Activated CD4-positive, alpha-beta T cell treated with anti-CD3 and anti-CD28 coated beads, Interleukin-2, amount 50 U/mL, for 16 hours (primary cell): ENCODE results near the gene PRKCA.

Experiments used
- DNase-seq: peaks from one replicate; pipeline ENCODE4 v3.0.0-alpha.2; 2020

The PRKCA gene

DNA sequence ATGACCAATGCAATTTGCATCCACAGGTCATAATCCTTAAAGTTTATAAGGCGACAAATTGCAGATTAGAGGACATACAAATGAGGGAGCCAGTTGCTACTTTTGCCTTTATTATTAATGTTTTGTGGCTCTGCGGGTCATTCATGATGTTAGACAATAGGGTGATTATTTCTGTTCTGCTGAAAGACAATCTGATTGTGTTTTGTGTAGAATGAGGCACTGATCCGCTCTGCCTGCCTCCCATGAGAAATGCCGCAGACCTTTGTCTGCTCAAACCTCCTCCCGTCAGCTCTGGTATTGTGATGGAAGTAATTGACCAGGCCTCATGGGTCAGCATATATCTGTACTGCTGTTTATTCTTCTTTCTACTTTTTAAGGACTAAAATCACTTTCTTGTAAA lies 224.9 kb downstream of the PRKCA start:
- no peak for DNase-seq

DNA sequence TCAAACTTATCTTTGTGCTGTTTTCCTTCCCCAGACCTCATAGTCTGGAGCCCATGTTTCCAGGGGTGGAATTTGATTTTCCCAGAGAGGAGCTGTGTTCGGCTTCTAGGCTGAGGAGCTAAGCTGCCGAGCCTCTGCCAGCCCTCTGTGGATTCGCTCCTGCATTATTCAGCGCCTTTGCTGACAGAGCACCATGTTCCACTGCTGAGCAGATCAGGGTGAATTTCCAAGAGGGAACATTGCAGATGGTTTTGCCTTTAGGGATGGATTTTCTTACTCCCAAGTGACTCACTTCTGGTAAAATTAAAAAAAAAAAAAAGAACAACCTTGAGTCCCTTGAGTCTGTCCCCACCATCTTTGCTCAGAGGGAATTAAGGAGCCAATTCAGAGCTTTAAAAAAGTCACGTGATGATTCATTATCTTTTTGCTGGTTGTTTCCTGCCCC lies 229.5 kb downstream of the PRKCA start:
- DNase-seq = no peak

DNA sequence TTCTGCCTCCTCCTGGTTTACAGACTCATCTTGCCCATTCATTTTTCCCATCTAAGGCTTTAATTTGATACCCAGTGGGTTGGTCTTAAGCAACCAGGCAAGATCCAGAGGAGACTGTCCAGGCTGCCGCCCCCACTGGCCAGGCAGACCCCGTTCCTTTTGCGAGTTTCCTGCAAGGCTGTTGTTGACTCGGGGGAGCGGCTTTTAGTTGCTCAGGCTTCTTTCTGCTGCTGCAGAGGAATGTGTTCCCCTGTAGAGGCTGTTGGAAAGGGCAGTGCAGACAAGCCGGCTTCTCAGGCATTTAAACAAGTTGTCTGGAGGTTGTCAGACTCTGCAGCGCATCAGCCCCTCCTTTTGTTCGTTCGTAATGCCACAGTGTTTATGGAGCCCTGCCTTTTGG lies 231.2 kb downstream of the PRKCA start:
- DNase-seq = no peak

DNA sequence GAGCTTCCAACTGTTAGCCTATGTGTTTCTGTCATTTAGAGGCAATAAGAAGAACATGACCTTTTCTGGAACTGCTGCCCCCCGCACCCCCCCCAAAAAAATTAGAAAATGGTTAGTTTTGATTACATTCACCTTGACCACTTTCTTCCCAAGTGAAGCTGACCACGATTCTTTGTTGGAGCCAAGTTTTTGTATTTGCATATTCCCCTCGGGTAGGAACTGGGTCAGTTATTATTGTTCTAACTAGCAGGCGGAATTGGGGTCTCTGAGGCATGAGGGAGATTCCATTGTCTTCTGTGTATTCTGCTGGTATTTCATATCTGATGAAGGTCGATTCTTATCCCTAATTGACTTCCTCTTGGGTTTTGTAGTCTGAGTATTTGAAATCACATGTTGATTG lies 231.6 kb downstream of the PRKCA start:
- DNase-seq = no peak

DNA sequence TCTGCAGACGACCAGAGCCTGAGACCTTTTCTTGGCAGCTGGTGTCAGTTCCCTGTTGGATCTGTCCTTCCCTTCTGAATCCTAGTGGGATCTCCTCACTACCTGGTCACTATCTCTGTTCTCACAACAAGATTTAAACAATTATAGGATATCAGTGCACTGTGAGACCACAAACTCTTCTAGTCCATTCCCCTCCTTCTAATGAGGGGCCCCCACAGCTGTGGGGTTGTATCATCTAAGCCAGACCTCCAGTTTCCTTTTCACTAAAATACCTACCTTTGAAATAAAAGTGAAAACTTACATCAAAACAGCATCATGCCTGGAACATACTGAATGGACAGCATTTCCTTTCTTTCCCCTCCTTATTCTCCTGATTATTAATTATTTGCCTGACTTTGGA lies 233.2 kb downstream of the PRKCA start:
- DNase-seq = no peak

DNA sequence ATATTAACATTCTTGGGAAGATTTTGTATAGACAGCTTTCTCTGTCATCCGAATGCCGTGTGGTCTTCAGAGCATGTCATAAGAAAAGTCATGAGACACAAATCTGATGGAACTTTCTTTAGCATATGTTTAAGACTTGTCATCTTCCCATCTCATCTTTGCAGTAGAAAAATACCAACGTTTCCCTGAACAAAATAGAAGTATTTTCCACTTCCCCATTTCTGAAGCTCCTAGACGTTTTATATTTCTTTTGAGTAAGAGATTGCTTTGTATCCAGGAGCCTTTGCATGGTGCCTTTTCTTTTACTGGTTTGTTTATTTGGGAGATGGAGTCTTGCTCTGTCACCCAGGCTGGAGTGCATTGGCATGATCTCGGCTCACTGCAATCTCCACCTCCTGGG lies 235.1 kb downstream of the PRKCA start:
- DNase-seq = no peak

DNA sequence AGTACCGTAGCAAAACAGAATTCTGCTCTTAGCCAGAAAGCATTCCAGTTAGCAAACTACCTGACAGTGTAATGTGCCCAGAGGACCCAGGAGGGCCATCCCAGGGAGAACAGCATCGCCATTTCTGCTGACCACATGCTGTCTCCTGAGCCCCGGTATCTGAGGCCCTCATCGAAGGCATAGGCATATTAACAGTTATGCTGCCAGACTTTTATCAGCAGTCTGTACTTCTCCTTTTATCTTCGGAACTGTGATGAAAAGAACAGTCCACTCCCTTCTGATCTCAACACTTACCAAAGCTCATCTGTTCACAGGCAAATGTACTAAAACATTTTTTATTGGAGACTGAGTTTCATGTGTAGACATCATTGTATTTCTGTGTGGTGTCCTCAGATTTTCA lies 236.4 kb downstream of the PRKCA start:
- DNase-seq = no peak

DNA sequence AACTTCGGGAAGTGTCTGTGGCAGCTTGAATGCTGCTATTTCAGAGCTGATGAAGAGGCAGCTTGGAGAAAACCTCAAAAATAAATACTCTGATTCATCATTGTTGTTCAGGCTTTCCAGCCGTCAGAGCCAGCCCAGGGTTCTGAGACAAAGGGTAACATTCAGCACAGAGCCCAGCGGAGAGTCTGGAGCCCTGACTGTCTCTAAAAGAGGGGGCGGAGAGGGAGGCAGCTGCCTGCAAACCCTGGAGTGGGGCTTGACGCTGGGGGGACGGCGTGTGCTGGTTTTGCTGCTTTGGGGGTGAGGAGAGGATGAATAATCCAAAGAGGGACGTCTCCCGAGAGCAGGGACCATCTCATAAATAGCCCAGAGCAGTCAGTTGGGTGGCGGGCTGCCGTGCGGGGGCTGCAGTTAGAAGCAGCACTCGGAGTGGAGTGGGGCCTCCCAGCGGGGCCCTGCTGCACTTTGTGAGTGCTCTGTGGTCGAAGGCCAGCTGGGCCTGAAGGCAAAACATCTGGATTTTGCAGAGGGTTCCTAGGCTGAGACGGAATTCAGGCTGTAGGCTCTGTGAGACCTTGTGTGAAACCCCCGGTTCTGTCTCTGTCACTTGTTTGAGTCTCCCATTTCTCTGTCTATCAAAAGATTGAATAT lies 237.8 kb downstream of the PRKCA start:
- DNase-seq = no peak

DNA sequence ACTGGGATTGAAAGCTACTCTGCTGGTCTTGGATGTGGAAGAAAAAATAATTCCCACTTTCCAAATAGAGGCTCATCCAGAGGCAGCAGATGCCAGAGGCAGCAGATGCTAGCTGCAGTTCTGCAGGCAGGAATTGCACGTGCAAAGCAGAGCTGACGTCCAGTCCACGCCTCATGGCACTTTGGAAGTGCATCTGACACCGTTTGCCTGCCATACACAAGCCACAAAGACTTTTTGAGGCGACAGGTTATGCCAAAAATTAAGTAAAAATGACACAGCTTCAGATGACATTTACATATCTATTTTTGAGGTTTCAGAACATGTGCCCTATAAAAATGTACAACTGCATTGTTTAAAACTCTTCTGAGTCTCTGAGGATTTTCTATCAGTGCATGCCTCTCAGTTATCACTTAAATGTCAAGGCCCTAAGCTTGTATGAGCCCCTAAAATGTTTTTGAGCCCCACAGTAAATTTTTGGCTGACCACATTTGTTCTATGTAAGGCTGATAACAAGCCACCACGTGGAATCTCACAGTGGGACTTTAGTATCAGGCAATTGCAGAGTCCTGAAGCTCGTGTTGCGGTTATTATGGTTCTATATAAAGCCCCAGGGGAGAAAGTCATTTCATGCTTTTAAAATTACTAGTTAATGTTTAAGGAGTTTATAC lies 239.2 kb downstream of the PRKCA start:
- peak; percentile 71 for DNase-seq

DNA sequence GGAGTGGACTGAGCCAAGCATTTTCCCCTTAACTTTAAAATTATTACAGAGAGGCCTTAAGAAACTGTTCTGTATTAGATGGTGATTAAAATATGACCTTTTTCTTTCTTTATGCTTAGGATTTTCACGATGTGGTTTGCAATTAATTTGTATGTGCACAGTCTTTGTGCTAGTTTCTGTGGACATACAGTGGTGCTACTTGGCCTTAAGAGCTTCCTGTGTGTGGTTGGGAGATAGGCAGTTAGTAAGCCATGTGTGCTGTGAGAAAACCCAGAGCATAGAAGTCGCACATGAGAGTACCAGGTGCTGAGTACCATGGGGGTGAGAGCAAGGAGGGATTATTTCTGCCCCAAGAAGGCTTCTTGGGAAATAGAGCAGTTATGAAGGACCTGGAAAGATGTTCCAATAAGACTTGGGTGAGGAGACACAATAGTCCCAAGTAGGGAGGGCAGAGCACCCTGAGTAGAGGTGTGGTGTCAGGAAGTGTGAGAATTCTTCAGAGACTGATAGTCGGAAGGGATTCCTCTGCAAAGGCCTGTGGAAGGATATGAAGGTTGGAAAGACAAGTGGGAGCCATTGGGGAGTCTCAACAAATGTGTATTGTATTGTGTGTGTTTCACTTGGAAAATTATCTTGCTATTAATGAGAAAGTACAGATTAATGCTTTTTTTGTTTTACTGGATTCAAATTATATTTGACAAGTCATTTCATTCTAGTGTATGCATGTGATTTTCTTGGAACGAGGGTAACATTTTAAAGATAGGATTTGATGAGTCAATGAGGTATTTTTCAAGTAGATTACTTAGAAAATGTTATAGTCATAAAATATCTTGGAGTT lies 239.9 kb downstream of the PRKCA start:
- DNase-seq = peak; percentile 72

DNA sequence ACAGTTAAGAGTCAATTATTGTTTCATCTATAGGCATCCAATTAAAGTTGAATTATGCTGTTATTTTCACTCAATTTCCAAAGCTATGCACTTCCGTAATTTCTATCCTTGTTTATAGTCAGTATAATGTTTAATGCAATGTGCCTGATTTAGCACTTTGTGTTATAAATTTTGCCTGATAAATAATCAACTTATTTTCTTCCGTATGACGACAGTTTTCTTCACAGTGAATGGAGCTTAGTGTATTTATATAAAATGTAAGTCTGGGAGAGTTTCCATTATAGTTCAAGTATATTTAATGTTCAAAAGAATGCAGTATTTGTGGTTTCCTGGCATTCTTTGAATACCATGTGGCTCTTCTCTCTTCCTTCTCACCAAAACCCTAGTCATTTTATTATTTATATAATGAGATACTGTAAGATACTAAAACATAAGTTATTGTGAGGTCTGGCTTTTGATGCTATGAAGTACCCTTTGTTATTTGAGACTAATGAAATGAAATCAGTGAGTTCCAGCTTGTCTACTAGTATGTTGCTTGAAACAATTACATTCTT lies 240.6 kb downstream of the PRKCA start:
- DNase-seq = no peak

DNA sequence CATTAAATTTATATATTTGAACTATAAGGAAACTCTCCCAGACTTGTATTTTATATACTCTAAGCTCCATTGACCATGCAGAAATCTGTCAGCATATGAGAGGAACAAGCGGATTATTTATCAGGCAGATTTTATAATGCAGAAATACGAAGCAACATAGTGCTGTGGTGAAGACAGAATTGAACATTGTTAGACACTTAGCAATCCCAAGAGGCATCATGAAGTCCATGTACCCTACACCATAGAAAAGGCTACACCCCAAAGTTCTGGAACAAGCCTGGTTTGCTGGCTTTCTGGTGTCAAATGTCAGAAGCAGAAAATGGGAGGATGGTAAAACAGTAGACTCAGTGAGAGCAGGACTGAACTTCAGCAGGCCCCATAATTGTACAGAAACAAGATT lies 241.1 kb downstream of the PRKCA start:
- DNase-seq = no peak

DNA sequence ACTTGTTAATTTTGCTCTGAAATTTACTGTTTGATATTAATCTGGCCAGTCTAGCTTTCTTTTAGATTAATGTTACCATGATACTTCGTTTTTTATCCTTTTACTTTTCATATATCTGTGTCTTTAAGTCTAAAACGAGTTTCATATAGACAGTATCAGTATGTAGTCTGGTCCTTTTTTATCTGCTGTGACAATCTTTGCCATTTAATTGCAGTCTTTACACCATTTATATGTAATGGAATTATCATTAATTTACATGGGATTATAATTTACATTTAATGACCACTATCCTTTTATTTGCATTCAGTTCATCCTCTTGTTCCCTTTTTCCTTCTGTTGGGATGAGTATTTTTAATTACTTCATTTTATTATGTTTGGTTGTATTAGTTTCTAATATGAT lies 243.5 kb downstream of the PRKCA start:
- no peak for DNase-seq

DNA sequence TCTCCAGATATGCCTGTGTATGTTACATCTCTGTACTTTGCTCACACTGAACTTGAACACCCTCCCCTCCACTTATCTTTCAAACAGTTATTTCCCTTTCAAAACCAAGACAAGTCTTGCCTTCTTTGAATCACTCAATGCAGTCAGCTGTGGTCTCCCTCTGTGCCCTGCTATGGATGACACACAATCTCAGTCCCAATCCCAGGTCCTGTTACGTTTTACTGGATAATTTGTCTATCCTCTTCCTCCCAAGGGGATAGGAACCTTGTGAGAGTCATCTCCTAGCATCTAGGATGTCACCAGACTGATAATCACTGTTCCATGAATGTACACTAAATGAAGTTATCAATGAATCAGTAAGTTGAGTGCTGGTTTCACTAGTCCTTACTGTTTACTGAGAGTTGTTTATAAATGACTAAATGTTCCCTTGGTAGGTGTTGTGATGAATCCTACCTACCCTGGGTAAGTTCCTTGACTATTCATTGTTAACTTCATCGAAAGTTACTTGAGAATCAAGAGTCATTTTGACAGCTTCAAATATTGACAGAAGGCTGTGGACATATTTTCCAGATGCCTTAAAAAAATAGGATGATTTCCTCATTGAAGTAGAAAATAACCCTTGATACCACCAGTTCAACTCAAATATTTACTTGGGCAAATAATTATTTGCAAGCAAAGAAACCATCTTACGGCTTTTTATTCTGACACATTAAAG lies 244.9 kb downstream of the PRKCA start:
- DNase-seq = peak; percentile 78

DNA sequence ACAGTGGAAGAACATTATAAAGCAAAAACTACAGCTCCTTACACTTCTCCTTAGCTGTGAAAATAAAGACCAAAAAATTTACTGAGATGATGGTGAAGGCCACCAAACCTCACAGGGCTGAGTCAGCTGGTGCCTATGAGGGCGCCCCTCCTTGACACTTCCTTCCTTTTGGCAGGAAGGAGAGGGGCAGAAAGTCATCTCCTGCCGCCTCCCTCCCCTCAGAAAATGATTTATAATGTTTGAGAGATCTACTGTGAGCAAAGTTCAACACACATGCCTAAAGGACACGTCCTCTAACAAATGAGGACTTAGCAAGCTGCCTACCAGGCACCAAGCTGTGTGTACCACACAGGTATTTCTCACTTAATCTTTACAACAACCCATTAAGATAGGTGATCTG lies 245.7 kb downstream of the PRKCA start:
- DNase-seq = peak; percentile 84

DNA sequence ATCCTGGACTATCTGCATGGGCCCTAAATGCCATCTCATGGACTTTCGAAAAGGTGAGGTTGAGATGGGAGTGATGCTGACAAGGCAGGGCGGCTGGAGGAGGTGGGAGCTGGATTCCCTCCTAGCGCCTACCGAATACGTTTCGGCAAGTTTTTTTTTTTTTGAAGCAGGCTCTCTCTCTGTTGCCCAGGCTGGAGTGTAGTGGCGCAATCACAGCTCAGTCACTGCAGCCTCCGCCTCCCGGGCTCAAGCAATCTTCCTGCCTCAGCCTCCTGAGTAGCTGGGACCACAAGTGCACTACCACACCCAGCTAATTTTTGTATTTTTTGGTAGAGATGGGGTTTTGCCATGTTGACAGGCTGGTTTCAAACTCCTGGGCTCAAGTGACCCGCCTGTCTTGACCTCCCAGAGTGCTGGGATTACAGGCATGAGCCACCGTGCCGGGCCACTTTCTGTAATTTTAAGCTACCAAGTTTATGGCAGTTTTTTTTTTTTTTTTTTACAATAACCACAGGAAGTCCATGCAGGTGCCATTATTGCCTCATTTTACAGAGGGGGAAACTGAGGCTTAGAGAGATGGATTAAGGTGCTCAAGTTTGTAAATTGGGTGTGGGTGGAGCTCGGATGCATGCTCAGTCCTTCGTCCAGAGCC lies 246.4 kb downstream of the PRKCA start:
- no peak for DNase-seq

DNA sequence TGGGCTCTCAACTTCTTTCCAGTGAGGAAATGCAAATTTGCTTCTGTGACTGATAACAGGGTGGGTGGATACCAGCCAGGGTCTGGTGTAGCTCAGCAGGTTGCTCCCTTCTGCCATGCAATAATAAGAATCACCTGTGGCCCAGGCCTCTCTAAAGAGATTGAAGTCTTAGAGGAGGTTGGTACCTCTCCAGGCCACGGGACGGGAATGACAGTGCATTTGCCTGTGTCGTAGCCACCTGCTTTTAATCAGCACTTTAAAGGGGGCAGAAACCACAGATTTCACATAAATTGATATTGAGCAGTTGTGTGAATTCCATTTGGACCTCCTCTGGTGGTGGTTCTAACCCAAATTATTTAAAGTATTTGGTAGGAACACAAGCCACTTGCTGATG lies 246.9 kb downstream of the PRKCA start:
- DNase-seq = peak; percentile 18

DNA sequence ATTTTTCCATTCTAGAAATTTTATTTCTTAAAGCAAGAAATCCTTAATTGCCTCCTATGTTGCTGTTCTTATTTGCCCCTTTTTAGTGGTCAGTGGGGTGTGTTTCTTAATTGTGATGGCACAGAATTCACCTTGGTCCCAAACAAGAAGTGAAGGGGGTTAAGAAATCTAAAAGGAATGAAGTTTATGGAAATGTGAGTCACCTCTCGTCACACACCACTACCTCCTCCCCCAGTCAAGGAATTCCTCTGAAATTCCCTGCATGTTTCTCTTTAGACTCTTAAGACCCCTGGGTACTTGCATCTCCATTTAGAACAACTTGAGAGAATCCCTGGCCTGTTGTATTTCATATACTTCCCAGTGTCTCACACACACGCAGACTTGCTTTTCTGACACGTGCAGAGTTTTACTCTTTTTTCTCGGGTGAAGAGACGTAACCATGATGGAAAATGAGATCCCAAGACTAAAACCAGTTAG lies 247.4 kb downstream of the PRKCA start:
- no peak for DNase-seq

DNA sequence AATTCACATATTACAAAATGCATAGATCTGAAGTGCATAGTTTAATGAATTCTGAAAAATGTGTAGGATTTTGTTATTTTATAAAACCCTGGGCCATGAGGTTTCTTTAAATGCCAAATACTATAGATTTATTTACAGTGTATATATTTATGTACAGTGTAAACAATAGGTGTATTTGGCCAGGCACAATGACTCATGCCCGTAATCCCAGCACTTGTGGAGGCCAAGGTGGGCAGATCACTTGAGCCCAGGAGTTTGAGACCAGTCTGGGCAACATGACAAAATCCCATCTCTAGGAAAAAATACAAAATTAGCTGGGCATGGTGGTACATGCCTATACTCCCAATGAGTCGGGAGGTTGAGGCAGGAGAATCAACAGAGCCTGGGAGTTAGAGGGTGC lies 249.4 kb downstream of the PRKCA start:
- DNase-seq = no peak

DNA sequence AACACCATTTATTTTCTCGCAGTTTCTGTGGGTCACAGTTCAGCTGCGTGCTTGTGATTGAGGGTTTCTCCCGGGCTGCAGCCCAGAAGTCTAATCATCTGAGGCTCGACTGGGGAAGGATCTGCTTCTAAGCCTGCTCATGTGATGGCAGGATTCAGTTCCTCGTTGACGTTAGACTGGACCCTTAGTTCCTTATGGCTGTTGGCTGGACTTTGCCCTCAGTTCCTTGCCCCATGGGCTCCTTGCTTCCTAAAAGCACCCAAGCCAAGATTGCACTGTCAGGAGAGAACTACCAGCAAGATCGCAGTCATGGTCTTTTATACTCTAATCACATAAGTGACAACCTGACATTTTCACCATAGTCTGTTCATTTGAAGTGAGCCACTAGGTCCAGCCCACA lies 250.0 kb downstream of the PRKCA start:
- no peak for DNase-seq

DNA sequence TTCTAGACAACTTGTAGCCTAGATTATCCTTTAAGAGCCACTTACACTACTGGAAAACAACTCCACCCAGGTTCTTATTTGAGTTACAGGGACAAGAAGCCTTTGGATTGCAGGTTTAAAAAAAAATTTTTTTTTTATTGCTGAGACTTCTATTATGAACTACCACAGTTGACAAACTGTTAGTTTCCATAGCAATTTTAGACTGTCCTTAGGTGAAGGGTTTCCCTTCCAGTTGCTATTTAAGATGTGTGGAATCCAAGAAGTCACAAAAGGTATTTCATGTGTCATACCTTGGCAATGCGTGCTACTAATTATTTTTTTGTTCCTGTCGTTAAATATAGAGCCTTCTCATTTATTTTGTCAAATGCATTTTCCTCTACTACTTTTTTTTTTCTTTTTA lies 253.2 kb downstream of the PRKCA start:
- no peak for DNase-seq

DNA sequence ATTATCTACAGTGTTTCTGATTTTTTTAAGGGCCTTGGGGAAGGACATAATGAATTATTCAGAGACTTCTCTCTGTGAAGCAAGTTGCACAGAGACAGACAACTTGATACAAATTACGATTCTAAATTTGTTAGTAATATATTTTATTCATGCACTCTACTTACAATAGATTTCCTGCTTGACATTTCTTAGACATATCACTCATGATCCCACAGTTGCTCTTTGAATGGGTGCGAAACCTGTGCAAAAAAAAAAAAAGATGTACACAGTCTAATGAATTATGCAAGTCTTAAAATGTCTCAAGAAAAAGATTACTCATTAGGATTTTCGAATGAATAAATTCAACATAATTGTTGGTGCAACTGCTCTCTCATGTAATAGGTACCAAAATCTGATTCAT lies 254.8 kb downstream of the PRKCA start:
- DNase-seq = no peak
